COR-L47 (cell line): ENCODE results near the gene TOB1.

ENCODE experiments used
- DNase-seq: peaks from one replicate; lab custom pipeline; 2025; lab: John Stamatoyannopoulos, UW

The TOB1 gene

GRCh38 chr17:50832267-50832863 lies 33.8 kb downstream of the TOB1 start:
- no peak for DNase-seq

- DNase-seq: no peak
These were observed 34.7 kb downstream of the TOB1 start for GRCh38 chr17:50831471-50831928.

DNA sequence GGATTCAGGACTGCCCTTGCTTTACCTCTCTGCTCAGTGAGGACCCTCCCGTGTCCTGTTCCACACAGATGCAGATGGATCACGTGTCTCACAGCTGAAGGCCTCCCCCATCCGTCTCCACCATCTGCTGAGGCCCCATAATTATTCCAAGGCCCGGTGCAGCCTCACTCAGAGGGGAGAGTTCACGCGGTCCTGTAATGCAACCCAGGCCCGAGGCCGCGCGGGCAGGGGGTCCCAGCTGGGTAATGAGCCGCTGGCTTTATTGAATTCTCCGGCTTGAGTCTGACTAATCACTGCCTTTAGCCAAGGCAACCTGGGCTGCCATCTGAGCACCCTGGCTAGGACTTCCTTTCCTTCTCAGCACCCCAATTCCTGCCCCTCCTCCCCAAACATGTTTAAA lies 35.2 kb downstream of the TOB1 start:
- DNase-seq: no peak

DNA sequence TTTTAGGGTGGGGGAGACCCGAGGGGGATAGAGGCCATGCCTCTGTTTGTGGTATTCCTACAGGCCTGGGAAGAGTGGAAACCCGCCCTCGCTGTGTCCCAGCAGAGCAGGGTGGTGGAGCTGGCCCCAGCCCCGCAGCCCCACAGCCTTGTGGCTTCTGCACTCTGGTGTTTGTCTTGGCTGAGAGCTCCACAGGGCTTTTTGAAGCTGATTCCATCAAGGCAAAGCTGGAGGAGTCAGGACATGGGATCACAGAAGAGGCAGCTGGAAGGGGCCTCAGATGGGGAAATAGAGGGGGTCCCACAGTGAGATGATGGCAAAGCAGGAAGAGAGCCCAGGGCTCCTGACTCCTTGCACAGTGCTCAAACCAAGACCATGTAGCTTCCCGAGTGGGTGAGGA lies 35.8 kb downstream of the TOB1 start:
- DNase-seq: no peak

DNA sequence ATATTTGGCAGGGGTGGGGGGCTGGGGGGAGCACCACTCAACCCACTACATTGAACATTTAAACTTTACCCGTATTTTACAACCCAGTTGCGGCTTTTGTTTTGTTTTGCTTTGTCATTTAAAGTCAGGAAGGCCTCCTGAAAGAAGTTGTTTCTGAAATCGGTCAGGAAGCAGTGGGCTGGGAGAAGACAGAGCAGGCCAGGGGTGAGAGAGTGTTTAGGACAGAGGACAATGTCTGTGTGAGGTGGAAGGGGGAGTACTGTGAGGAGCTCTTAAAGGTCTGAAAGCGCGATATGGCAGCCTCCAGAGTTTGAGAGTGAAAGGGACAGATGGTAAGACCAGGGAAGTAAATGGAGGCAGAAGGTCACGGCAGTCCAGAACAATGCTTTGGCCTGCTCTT lies 36.8 kb downstream of the TOB1 start:
- DNase-seq: no peak

DNA sequence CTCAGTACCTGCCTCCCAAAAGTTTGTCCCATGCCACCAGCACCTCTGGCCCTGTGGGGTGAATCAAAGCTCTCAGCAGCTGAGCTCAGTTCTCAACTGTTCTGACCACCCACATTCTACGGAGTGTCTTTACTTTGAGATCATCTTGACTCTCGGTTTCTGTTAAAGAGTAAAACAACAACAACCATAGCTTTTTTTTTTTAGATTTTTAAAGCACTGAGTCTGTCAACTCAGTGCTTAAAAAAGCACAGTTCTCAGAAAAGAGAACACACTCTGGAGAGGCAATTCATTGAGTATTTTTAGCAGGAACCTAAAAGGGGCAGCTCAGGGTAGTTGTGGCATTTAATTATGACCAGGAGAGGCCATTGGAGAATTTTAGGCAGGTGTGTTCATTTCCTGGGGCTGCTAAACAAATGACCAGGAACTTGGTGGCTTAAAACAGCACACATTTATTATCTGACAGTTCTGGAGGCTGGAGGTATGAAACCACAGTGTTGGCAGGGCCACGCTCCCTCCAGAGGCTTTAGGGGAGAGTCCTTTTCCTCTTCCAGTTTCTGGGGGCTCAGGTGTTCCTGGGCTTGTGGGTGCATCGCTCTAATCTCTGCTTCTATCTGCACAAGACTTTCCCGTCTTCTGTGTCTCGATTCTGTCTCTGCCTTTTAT lies 37.5 kb downstream of the TOB1 start:
- DNase-seq: no peak

- DNase-seq: no peak
These were observed 41.0 kb downstream of the TOB1 start for GRCh38 chr17:50825188-50825587.

DNA sequence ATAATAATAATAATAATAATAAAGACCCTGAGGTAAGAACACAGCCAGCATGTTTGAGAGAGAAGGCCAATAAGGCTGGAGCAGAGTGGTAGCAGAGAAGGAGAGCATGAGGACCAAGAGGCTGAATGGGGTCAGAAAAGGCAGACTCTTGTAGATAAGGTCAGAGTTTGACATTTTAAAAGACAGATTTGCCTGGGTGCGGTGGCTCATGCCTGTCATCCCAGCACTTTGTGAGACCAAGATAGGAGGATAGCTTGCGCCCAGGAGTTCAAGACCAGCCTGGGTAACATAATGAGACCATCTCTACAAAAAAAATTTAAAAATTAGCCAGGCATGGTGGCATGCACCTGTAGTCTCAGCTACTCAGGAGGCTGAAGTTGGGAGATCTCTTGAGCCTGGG lies 41.7 kb downstream of the TOB1 start:
- DNase-seq: no peak

GRCh38 chr17:50822550-50822949 lies 43.6 kb downstream of the TOB1 start:
- DNase-seq: no peak

- DNase-seq: no peak
These were observed 45.5 kb downstream of the TOB1 start for GRCh38 chr17:50820651-50821050.

DNA sequence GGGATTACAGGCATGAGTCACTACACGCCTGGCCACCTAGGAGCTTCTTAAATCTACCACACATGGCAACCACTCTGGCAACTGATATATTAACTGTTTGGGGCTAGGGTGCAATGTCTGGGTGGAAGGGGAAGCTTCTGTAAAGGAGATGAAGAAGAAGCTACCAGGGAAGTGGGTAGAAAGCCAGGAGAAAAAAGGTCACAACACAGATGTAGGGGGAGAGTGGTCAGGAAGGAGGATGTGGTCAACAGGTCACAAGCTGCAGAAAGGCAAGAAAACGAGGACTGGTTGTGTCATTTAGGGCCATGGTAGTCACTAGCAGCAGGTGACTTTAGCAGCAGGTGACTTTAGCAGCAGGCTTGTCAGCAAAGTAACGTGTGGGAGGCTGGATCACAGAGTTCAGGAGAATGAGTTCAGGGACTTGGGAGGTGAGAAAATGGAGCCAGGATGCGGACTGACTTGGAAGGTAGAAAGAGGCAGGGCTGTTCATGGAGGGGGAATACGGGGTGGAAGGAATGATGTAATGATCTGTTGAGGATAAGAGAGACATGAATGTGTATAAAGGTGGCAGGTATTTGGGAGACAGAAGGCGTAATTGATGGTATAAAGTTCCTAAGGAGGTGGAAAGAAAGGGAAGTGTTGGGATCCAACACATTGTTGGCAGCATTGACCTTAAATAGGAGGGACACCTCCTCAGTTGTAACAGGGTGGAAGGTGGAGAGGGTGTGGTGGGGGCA lies 47.1 kb downstream of the TOB1 start:
- no peak for DNase-seq

DNA sequence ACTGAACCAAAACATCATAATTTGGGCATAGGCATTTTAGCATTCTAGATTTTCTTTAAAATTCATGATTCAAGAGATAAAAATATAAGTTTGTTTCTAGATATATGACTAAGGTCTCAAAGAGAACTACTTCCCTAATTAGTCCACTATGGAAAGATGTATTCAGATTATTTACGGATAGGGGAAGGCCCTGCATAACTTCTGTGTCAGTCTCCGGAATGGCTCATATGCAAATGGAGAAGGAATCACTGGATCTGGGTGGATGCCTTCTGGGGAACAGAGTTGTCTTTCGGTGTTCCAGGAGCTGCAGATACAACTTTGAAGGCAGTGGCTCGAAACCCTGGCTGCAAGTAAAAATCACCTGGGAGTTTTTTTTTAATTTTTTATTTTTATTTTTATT lies 47.9 kb downstream of the TOB1 start:
- no peak for DNase-seq

- DNase-seq: no peak
These were observed 48.3 kb downstream of the TOB1 start for GRCh38 chr17:50817838-50818237.

DNA sequence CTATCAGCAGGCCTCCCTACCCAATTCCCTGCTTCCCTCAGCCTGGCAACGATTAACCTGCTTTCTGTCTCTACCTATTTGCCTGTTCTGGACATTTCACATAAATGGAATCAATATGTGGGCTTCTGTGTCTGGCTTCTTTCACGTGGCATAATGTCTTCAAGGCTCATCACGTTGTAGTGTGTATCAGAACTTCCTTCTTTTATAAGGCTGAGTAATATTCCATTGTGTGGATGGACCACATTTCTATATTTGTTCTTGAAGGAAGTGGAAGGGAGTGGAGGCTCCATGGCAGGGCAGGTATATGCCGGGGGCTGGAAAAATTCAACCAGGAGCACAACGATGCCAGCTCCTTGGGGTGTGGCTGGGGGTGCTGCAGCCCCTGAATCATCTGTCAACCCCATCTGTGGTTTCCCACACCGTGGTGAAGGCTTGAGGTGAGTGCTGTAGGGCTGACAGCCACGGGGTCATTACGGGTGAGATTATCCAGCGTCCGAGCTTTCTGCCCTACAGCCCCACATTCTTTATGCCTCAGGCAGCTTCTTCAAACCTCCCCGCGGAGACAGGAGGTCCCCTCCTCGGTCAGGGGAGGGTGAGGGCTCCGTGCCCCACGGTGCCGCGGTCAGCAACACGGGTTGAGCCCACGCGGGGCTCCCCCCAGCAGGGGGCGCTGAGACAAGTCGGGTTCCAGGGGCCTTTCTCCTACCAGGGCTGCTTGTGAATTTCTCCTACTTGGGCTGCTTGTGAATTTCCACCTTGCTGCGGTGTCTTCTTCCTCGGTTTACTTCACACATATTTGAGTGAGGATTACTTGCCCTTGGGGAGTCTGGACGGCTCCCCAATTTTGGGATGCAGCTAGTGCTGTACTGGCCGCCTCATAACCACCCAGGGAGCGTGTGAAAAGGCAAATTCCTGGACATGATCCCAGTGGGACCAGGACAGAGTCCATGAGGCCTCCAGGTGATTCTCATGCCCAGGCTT lies 49.1 kb downstream of the TOB1 start:
- no peak for DNase-seq

DNA sequence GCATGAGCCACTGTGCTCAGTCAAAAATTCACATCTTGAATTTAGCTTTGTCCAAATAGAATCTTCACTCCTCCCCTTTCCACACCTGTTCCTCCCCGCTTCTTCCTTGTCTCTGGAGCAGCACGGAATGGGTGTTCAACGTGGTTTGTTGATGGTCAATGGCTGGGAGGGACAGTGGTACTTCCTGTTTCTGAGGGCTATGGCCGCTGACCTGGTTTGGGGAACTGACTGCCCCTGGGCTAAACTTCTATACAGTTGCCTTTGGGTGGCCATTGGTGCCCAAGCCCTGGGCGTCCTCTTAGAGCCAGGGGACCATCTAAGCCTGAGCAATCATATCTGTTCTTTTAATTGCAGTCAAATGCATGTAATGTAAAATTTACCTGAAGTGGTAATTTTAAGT lies 49.9 kb downstream of the TOB1 start:
- no peak for DNase-seq

GRCh38 chr17:50815400-50815799 lies 50.8 kb downstream of the TOB1 start:
- DNase-seq: no peak

DNA sequence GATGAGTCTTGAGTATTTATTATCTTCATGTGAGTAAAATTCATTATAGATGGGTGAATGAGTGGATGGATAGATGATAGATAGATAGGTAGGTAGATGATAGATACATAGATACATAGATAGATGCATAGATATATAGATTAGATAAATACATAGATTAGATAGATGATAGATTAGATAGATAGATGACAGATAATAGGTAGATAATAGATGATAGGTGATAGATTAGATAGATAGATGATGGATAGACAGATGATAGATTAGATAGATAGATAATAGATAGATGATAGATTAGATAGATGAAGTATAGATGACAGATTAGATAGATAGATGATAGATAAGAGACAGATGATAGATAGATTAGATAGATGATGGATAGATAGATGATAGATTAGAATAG lies 52.6 kb downstream of the TOB1 start:
- no peak for DNase-seq
